Body of pancreas (tissue), 4 donors: ENCODE data around the gene JOSD2.

ENCODE experiments used
- POLR2A ChIP-seq, 3 donors: fragments of 450-650 bp; IDR thresholded peaks; one replicate each; pipeline ENCODE4 v1.6.1; 2016; ENCODE audit warnings: antibody characterized with exemption in 3 of 3, mild to moderate bottlenecking in 2 of 3
- TF ChIP-seq, protein P1 (sequence below), 7 experiments: fragments of 450-650 bp in 4 of 7; fragments of 200-600 bp in 3 of 7; sonication (generic) in 3 of 7; IDR thresholded peaks; one replicate each; pipeline ENCODE4 v1.5.1; 2016 to 2019; ENCODE audit warnings: antibody characterized with exemption in 7 of 7

DNA sequence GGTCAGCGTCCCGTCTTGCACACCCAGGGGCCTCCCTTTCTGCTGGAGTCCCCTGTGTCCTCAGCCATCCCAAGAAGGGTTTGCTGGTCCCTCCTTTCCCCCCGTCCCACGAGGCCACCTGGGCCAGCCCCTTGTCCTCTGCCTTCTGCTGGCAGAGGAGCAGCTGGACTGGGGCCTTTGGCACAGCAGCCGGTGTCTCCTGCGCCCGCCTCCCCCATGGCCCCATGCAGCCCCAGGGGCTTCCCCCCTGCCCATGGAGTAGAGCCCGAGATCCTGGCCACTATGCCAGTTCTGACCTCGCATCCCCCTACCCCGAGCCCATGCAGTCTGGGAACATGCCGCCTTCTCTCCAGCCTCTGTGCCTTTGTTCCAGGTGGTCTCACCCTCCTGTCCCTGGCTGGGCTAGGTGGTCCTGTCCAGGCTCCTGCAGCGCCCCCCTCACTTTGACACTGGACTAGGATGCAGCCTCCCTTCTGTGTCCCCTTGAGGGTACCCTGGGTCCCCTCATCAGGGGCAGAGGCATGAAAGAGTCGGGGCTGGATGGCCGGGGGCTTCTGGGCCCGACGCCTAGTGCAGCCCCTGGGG lies 28.6 kb downstream of the JOSD2 start:
- TF ChIP-seq, protein P1, sequence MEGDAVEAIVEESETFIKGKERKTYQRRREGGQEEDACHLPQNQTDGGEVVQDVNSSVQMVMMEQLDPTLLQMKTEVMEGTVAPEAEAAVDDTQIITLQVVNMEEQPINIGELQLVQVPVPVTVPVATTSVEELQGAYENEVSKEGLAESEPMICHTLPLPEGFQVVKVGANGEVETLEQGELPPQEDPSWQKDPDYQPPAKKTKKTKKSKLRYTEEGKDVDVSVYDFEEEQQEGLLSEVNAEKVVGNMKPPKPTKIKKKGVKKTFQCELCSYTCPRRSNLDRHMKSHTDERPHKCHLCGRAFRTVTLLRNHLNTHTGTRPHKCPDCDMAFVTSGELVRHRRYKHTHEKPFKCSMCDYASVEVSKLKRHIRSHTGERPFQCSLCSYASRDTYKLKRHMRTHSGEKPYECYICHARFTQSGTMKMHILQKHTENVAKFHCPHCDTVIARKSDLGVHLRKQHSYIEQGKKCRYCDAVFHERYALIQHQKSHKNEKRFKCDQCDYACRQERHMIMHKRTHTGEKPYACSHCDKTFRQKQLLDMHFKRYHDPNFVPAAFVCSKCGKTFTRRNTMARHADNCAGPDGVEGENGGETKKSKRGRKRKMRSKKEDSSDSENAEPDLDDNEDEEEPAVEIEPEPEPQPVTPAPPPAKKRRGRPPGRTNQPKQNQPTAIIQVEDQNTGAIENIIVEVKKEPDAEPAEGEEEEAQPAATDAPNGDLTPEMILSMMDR (IDR thresholded peaks at IDR 0.05): no peak
- no peak for TF ChIP-seq POLR2A (IDR thresholded peaks at IDR 0.05)
